ENCODE results near the gene PTPRB. TPM values are rescaled to one million over a fixed set of nuclear protein-coding genes. Genes with fewer than 3 reads are reported as not detected.

The PTPRB gene
- 0.21 and 0.25 TPM in 2 replicates for polyA plus RNA-seq (2013)

GRCh38 chr12:70637303-70638085, at the start of gene PTPRB:
Gene PTPRB (minus strand): TSS chr12:70637429. CDS start chr12:70637395, 34 bp downstream.
- H3K18ac ChIP-seq (ENCODE audit: low read length) = no peak within 1 kb of the TSS
- WGBS (ENCODE audit: extremely low coverage, insufficient coverage, insufficient read length) = no CpG with 5 or more reads among the region's 6 CpGs
- no peaks in the 10 kb centered on the region for H3K4me1 ChIP-seq (ENCODE audit: control insufficient read depth in 1 of 2, insufficient read depth in 2 of 2, low read length in 2 of 2)
- H3K36me3 ChIP-seq (ENCODE audit: control insufficient read depth in 1 of 2, insufficient read depth in 2 of 2, low read length in 2 of 2) = no peaks in the 10 kb centered on the region
- H2BK5ac ChIP-seq (ENCODE audit: low read depth, low read length, poor library complexity) = no peak within 1 kb of the TSS
- H3K4me2 ChIP-seq (ENCODE audit: low read length) = no peak within 1 kb of the TSS
- H2AK5ac ChIP-seq (ENCODE audit: low read length) = no peak within 1 kb of the TSS
- H3K79me2 ChIP-seq (ENCODE audit: control insufficient read depth, insufficient read depth, low read length, poor library complexity) = no peaks in the 10 kb centered on the region
- no peaks in the 10 kb centered on the region for H3K79me1 ChIP-seq (ENCODE audit: low read length)
- H4K12ac ChIP-seq (ENCODE audit: low read depth, low read length) = no peak within 1 kb of the TSS
- no peak for DNase-seq
- H3K23ac ChIP-seq (ENCODE audit: low read length) = no peak within 1 kb of the TSS
- H2BK120ac ChIP-seq (ENCODE audit: insufficient read depth, low read length, poor library complexity) = no peak within 1 kb of the TSS
- H3K27ac ChIP-seq (ENCODE audit: low read depth, low read length) = no peak within 1 kb of the TSS
- H2AFZ ChIP-seq (ENCODE audit: insufficient read depth, low read length, poor library complexity) = no peak within 1 kb of the TSS
- no peak within 1 kb of the TSS for H3K4ac ChIP-seq (ENCODE audit: low read depth, low read length)
- no peak within 1 kb of the TSS for H4K91ac ChIP-seq (ENCODE audit: low read depth, low read length)
- H3K14ac ChIP-seq (ENCODE audit: low read length) = no peak within 1 kb of the TSS
- H3K9ac ChIP-seq (ENCODE audit: low read length) = no peak within 1 kb of the TSS
- no peaks in the 10 kb centered on the region for H3K9me3 ChIP-seq (ENCODE audit: insufficient read depth, low read depth, low read length)
- no peak within 1 kb of the TSS for H2BK12ac ChIP-seq (ENCODE audit: low read length)
- H4K8ac ChIP-seq (ENCODE audit: low read depth, low read length) = no peak within 1 kb of the TSS
- no peaks in the 10 kb centered on the region for H3K27me3 ChIP-seq (ENCODE audit: insufficient read depth, low read length)
- H3K4me3 ChIP-seq (ENCODE audit: low read depth, low read length) = no peak within 1 kb of the TSS

- H2AFZ ChIP-seq (ENCODE audit: insufficient read depth, low read length, poor library complexity) = no peak overlapping the region
- DNase-seq = no peak
- H3K18ac ChIP-seq (ENCODE audit: low read length) = no peak overlapping the region
- H2BK120ac ChIP-seq (ENCODE audit: insufficient read depth, low read length, poor library complexity) = no peak overlapping the region
- H3K9ac ChIP-seq (ENCODE audit: low read length) = no peak overlapping the region
- H3K4ac ChIP-seq (ENCODE audit: low read depth, low read length) = no peak overlapping the region
- H3K14ac ChIP-seq (ENCODE audit: low read length) = no peak overlapping the region
- no peak overlapping the region for H2AK5ac ChIP-seq (ENCODE audit: low read length)
- no peak overlapping the region for H4K91ac ChIP-seq (ENCODE audit: low read depth, low read length)
- no peaks in the 10 kb centered on the region for H3K4me1 ChIP-seq (ENCODE audit: control insufficient read depth in 1 of 2, insufficient read depth in 2 of 2, low read length in 2 of 2)
- H3K4me2 ChIP-seq (ENCODE audit: low read length) = no peak overlapping the region
- no peak overlapping the region for H2BK5ac ChIP-seq (ENCODE audit: low read depth, low read length, poor library complexity)
- H3K9me3 ChIP-seq (ENCODE audit: insufficient read depth, low read depth, low read length) = no peaks in the 10 kb centered on the region
- H3K79me2 ChIP-seq (ENCODE audit: control insufficient read depth, insufficient read depth, low read length, poor library complexity) = no peaks in the 10 kb centered on the region
- H4K12ac ChIP-seq (ENCODE audit: low read depth, low read length) = no peak overlapping the region
- H3K79me1 ChIP-seq (ENCODE audit: low read length) = no peaks in the 10 kb centered on the region
- H4K8ac ChIP-seq (ENCODE audit: low read depth, low read length) = no peak overlapping the region
- no peak overlapping the region for H3K23ac ChIP-seq (ENCODE audit: low read length)
- WGBS (ENCODE audit: extremely low coverage, insufficient coverage, insufficient read length) = no CpG with 5 or more reads among the region's 1 CpG
- H3K4me3 ChIP-seq (ENCODE audit: low read depth, low read length) = no peak overlapping the region
- H3K27me3 ChIP-seq (ENCODE audit: insufficient read depth, low read length) = no peaks in the 10 kb centered on the region
- H3K27ac ChIP-seq (ENCODE audit: low read depth, low read length) = no peak overlapping the region
- H3K36me3 ChIP-seq (ENCODE audit: control insufficient read depth in 1 of 2, insufficient read depth in 2 of 2, low read length in 2 of 2) = no peaks in the 10 kb centered on the region
- H2BK12ac ChIP-seq (ENCODE audit: low read length) = no peak overlapping the region
These were observed 49.7 kb upstream of the PTPRB start for GRCh38 chr12:70686907-70687306.

GRCh38 chr12:70686299-70686698, 49.1 kb upstream of the PTPRB start:
- WGBS (ENCODE audit: extremely low coverage, insufficient coverage, insufficient read length) = no CpG with 5 or more reads among the region's 2 CpGs
- no peak for DNase-seq
- no peak overlapping the region for H2AK5ac ChIP-seq (ENCODE audit: low read length)
- H3K4me3 ChIP-seq (ENCODE audit: low read depth, low read length) = no peak overlapping the region
- no peak overlapping the region for H4K12ac ChIP-seq (ENCODE audit: low read depth, low read length)
- no peaks in the 10 kb centered on the region for H3K27me3 ChIP-seq (ENCODE audit: insufficient read depth, low read length)
- no peak overlapping the region for H3K9ac ChIP-seq (ENCODE audit: low read length)
- no peak overlapping the region for H2AFZ ChIP-seq (ENCODE audit: insufficient read depth, low read length, poor library complexity)
- H3K4me1 ChIP-seq (ENCODE audit: control insufficient read depth in 1 of 2, insufficient read depth in 2 of 2, low read length in 2 of 2) = no peaks in the 10 kb centered on the region
- no peak overlapping the region for H3K4me2 ChIP-seq (ENCODE audit: low read length)
- no peaks in the 10 kb centered on the region for H3K36me3 ChIP-seq (ENCODE audit: control insufficient read depth in 1 of 2, insufficient read depth in 2 of 2, low read length in 2 of 2)
- no peak overlapping the region for H4K91ac ChIP-seq (ENCODE audit: low read depth, low read length)
- no peaks in the 10 kb centered on the region for H3K79me2 ChIP-seq (ENCODE audit: control insufficient read depth, insufficient read depth, low read length, poor library complexity)
- H3K14ac ChIP-seq (ENCODE audit: low read length) = no peak overlapping the region
- H3K79me1 ChIP-seq (ENCODE audit: low read length) = no peaks in the 10 kb centered on the region
- H4K8ac ChIP-seq (ENCODE audit: low read depth, low read length) = no peak overlapping the region
- H3K9me3 ChIP-seq (ENCODE audit: insufficient read depth, low read depth, low read length) = no peaks in the 10 kb centered on the region
- no peak overlapping the region for H3K18ac ChIP-seq (ENCODE audit: low read length)
- H3K4ac ChIP-seq (ENCODE audit: low read depth, low read length) = no peak overlapping the region
- no peak overlapping the region for H3K27ac ChIP-seq (ENCODE audit: low read depth, low read length)
- no peak overlapping the region for H2BK5ac ChIP-seq (ENCODE audit: low read depth, low read length, poor library complexity)
- H2BK120ac ChIP-seq (ENCODE audit: insufficient read depth, low read length, poor library complexity) = no peak overlapping the region
- no peak overlapping the region for H2BK12ac ChIP-seq (ENCODE audit: low read length)
- H3K23ac ChIP-seq (ENCODE audit: low read length) = no peak overlapping the region

GRCh38 chr12:70683976-70684375, 46.7 kb upstream of the PTPRB start:
- no peak overlapping the region for H3K27ac ChIP-seq (ENCODE audit: low read depth, low read length)
- H2BK5ac ChIP-seq (ENCODE audit: low read depth, low read length, poor library complexity) = no peak overlapping the region
- DNase-seq = no peak
- H2AK5ac ChIP-seq (ENCODE audit: low read length) = no peak overlapping the region
- WGBS (ENCODE audit: extremely low coverage, insufficient coverage, insufficient read length) = no CpG with 5 or more reads among the region's 3 CpGs
- no peaks in the 10 kb centered on the region for H3K36me3 ChIP-seq (ENCODE audit: control insufficient read depth in 1 of 2, insufficient read depth in 2 of 2, low read length in 2 of 2)
- no peak overlapping the region for H3K9ac ChIP-seq (ENCODE audit: low read length)
- H3K4me1 ChIP-seq (ENCODE audit: control insufficient read depth in 1 of 2, insufficient read depth in 2 of 2, low read length in 2 of 2) = no peaks in the 10 kb centered on the region
- no peak overlapping the region for H2BK120ac ChIP-seq (ENCODE audit: insufficient read depth, low read length, poor library complexity)
- no peaks in the 10 kb centered on the region for H3K9me3 ChIP-seq (ENCODE audit: insufficient read depth, low read depth, low read length)
- H2BK12ac ChIP-seq (ENCODE audit: low read length) = no peak overlapping the region
- no peak overlapping the region for H4K91ac ChIP-seq (ENCODE audit: low read depth, low read length)
- no peak overlapping the region for H3K4me2 ChIP-seq (ENCODE audit: low read length)
- H3K4ac ChIP-seq (ENCODE audit: low read depth, low read length) = no peak overlapping the region
- H4K8ac ChIP-seq (ENCODE audit: low read depth, low read length) = no peak overlapping the region
- no peaks in the 10 kb centered on the region for H3K27me3 ChIP-seq (ENCODE audit: insufficient read depth, low read length)
- no peak overlapping the region for H2AFZ ChIP-seq (ENCODE audit: insufficient read depth, low read length, poor library complexity)
- H3K79me2 ChIP-seq (ENCODE audit: control insufficient read depth, insufficient read depth, low read length, poor library complexity) = no peaks in the 10 kb centered on the region
- H3K18ac ChIP-seq (ENCODE audit: low read length) = no peak overlapping the region
- no peak overlapping the region for H3K4me3 ChIP-seq (ENCODE audit: low read depth, low read length)
- H4K12ac ChIP-seq (ENCODE audit: low read depth, low read length) = no peak overlapping the region
- H3K79me1 ChIP-seq (ENCODE audit: low read length) = no peaks in the 10 kb centered on the region
- H3K23ac ChIP-seq (ENCODE audit: low read length) = no peak overlapping the region
- H3K14ac ChIP-seq (ENCODE audit: low read length) = no peak overlapping the region
